DND-41 (cell line): ENCODE measurements around the gene STAM.

ENCODE experiments used
- EZH2 ChIP-seq: IDR thresholded peaks from 3 replicates; pipeline ENCODE4 v1.6.1; 2012; ENCODE audit warnings: borderline replicate concordance, low read depth, mild to moderate bottlenecking, moderate library complexity, low read length, inconsistent platforms; ENCODE audit not compliant: severe bottlenecking
- TF ChIP-seq, protein P1 (sequence below): IDR thresholded peaks from 2 replicates; pipeline ENCODE4 v1.5.1; 2012; ENCODE audit warnings: borderline replicate concordance, low read length, moderate library complexity, mild to moderate bottlenecking; ENCODE audit not compliant: poor library complexity, severe bottlenecking; ENCODE audit errors: extremely low read depth

DNA sequence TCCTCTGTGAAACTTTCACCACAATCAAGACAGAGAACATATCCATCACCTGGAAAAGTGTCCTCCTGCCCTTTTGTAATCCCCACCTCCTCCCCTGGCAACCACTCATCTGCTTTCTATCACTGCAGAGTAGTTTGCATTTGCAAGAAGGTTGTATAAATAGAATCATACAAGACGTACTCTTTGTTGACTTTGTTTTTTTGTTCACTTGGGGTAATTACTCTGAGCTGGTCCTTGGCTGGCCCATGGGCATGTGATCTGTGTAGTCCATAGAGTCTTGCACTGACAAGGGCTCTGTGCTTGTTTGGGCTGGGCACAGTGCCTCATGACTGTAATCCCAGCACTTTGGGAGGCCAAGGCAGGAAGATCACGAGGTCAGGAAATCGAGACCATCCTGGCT lies 19.0 kb upstream of the STAM start:
- TF ChIP-seq EZH2, result no peak
- TF ChIP-seq, protein P1, sequence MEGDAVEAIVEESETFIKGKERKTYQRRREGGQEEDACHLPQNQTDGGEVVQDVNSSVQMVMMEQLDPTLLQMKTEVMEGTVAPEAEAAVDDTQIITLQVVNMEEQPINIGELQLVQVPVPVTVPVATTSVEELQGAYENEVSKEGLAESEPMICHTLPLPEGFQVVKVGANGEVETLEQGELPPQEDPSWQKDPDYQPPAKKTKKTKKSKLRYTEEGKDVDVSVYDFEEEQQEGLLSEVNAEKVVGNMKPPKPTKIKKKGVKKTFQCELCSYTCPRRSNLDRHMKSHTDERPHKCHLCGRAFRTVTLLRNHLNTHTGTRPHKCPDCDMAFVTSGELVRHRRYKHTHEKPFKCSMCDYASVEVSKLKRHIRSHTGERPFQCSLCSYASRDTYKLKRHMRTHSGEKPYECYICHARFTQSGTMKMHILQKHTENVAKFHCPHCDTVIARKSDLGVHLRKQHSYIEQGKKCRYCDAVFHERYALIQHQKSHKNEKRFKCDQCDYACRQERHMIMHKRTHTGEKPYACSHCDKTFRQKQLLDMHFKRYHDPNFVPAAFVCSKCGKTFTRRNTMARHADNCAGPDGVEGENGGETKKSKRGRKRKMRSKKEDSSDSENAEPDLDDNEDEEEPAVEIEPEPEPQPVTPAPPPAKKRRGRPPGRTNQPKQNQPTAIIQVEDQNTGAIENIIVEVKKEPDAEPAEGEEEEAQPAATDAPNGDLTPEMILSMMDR, result no peak
